Immature natural killer cell (primary cell): ENCODE measurements around the gene PAXIP1. TPM values are rescaled to one million over a fixed set of nuclear protein-coding genes. Genes with fewer than 3 reads are reported as not detected.
A peak's percentile ranks its signal among the peaks of the same experiment; 100 is the strongest.
"Not testable (repeated sequence)": the region's sequence is repeated elsewhere in the genome, so short reads cannot be mapped to it uniquely, and the experiment has no call there.

Experiments used
- DNase-seq, 3 donors: peaks; one replicate each; pipeline ENCODE4 v3.0.0; 2022; ENCODE audit warnings: mixed read lengths in 1 of 3
- H3K27ac Mint-ChIP-seq, 6 donors: one replicate each; pipeline ENCODE4 v1.8.0; 2020; ENCODE audit warnings: mixed read lengths in 6 of 6, mild to moderate bottlenecking in 5 of 6, inconsistent platforms in 4 of 6, moderate library complexity in 3 of 6
- H3K27me3 Mint-ChIP-seq, 3 donors: one replicate each; pipeline ENCODE4 v1.8.0; 2020 to 2021; ENCODE audit warnings: low read depth in 3 of 3, mild to moderate bottlenecking in 3 of 3, mixed read lengths in 3 of 3, moderate library complexity in 3 of 3, inconsistent platforms in 1 of 3
- H3K36me3 Mint-ChIP-seq, 3 donors: one replicate each; pipeline ENCODE4 v1.8.0; 2020; ENCODE audit warnings: mixed read lengths in 3 of 3, inconsistent platforms in 2 of 3, mild to moderate bottlenecking in 2 of 3
- H3K4me1 Mint-ChIP-seq, 2 donors: one replicate each; pipeline ENCODE4 v1.8.0; 2020; ENCODE audit warnings: inconsistent platforms in 2 of 2, mild to moderate bottlenecking in 2 of 2, mixed read lengths in 2 of 2, moderate library complexity in 1 of 2
- H3K4me3 Mint-ChIP-seq, 5 donors: one replicate each; pipeline ENCODE4 v1.8.0; 2020; ENCODE audit warnings: mild to moderate bottlenecking in 5 of 5, mixed read lengths in 5 of 5, inconsistent platforms in 3 of 5, moderate library complexity in 3 of 5
- H3K9me3 Mint-ChIP-seq, 6 donors: one replicate each; pipeline ENCODE4 v1.8.0; 2020; ENCODE audit warnings: mild to moderate bottlenecking in 6 of 6, mixed read lengths in 6 of 6, inconsistent platforms in 4 of 6, moderate library complexity in 3 of 6
- polyA plus RNA-seq, 3 donors: library from polyadenylated mRNA; unstranded; fragments of 300-500 nt; fragmentation: Illumina TruSeq; gene quantifications; one replicate each; pipeline ENCODE4 v1.2.3, GENCODE V29; 2021

PAXIP1 gene
- 1 to 10 TPM in 1 of 3 donors, under 1 TPM in 2; 0.12 to 2.4 (median 0.67) TPM for polyA plus RNA-seq

GRCh38 chr7:155003092-155003375 is at the start of gene PAXIP1:
TSS of gene PAXIP1 (minus strand) at chr7:155003124. CDS start at chr7:155002929, 195 bp downstream.
- H3K9me3 Mint-ChIP-seq = no peaks in the 10 kb centered on the region
- DNase-seq = peak; percentile 80 to 86 (median 85)
- peak within 1 kb of the TSS; percentile 83 to 95 (median 90) for H3K27ac Mint-ChIP-seq

DNA sequence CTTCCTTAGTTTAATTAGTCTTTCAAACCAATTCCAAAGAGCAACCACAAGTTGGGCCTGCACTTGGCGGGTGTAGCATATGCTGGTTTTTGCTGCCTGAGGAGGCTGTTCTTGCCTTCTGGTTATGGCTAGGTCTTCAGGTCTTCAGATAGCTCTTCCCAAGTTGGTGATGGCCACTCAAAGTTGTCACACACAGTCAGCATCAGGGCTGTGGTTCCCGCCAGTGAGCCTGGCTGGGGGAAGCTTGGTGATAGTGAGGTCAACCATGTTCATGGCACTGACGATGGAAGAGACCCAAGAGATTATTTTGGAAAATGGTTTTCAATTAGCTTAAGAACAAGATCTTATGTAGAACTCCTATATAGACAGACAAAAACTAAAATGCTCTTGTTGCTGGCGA is 48.4 kb upstream of the PAXIP1 start:
- Mint-ChIP-seq H3K27ac (no peak overlapping the region), H3K27me3 (no peaks in the 10 kb centered on the region), H3K4me1 (no peaks in the 10 kb centered on the region), H3K4me3 (no peak overlapping the region), H3K36me3 (no peaks in the 10 kb centered on the region), H3K9me3 (no peaks in the 10 kb centered on the region)
- no peak for DNase-seq

More at GRCh38 chr7:155003092-155003375, at the start of gene PAXIP1:
- Mint-ChIP-seq H3K4me3 (peak within 1 kb of the TSS; percentile 93 to 97 (median 94)), H3K27me3 (peaks cover 6 to 15% (median 7%) of the 10 kb centered on the region in 3 donors), H3K36me3 (no peaks in the 10 kb centered on the region), H3K4me1 (peaks cover 13 to 18% of the 10 kb centered on the region in 2 donors)

DNA sequence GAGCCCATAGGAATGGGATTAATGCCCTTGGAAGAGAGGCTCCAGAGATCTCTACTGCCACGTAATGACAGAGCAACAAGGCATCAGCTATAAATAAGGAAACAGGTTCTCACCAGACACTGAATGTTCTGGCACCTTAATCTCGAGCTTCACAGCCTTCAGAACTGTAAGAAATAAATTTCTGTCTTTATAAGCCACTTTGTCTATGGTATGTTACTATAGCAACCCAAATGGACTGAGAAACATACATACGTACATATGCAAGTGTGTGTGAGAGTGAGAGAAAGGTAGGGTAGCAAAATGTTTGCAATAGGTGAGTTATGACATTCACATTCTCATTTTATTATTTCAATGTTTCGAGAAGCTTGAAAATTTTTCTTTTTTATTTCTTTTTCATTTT is 45.1 kb upstream of the PAXIP1 start:
- Mint-ChIP-seq H3K4me3 (no peak overlapping the region), H3K9me3 (no peaks in the 10 kb centered on the region), H3K4me1 (no peaks in the 10 kb centered on the region), H3K27me3 (peaks cover 0 to 4% (median 3%) of the 10 kb centered on the region in 3 donors), H3K27ac (no peak overlapping the region), H3K36me3 (no peaks in the 10 kb centered on the region)
- DNase-seq = no peak

GRCh38 chr7:155043756-155044155 is 40.8 kb upstream of the PAXIP1 start:
- Mint-ChIP-seq H3K9me3 (no peaks in the 10 kb centered on the region), H3K27ac (no peak overlapping the region), H3K36me3 (no peaks in the 10 kb centered on the region), H3K27me3 (peaks cover 2 to 10% (median 4%) of the 10 kb centered on the region in 3 donors), H3K4me1 (no peaks in the 10 kb centered on the region), H3K4me3 (no peak overlapping the region)
- no peak for DNase-seq

DNA sequence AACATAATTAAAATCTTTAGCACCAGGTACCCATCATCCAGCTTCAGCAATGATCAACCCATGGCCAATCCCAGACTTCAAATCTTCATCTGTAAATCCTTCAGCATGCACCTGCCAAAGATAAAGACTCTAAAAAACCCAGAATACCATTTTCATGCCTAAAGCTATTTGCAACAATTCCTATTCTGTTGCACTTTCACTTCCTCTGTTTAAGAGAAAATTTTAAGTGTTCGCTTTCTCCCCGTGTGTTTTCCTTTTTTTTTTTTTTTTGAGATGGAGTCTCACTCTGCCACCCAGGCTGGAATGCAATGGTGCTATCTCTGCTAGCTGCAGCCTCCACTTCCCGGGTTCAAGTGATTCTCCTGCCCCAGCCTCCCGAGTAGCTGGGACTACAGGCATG is 35.4 kb upstream of the PAXIP1 start:
- H3K27me3 Mint-ChIP-seq = peaks cover 2 to 9% (median 5%) of the 10 kb centered on the region in 3 donors
- peaks cover 0 to 3% (median 0%) of the 10 kb centered on the region in 6 donors for H3K9me3 Mint-ChIP-seq
- no peaks in the 10 kb centered on the region for H3K4me1 Mint-ChIP-seq
- H3K36me3 Mint-ChIP-seq = no peaks in the 10 kb centered on the region
- no peak overlapping the region for H3K4me3 Mint-ChIP-seq
- DNase-seq = no peak
- H3K27ac Mint-ChIP-seq = no peak overlapping the region

DNA sequence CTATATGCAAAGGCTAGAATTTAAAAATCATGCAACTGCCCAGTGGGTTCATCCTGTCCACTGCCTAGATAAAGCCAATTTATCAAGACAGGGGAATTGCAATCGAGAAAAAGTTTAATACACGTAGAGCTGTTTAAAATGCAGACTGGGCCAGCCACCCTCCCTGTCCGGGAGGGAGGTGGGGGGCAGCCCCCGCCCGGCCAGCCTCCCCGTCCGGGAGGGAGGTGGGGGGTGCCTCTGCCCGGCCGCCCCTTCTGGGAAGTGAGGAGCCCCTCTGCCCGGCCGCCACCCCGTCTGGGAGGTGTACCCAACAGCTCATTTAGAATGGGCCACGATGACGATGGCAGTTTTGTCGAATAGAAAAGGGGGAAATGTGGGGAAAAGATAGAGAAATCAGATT is 31.6 kb upstream of the PAXIP1 start:
- H3K27me3 Mint-ChIP-seq, H3K27ac Mint-ChIP-seq, H3K4me1 Mint-ChIP-seq, DNase-seq, H3K4me3 Mint-ChIP-seq, H3K36me3 Mint-ChIP-seq, H3K9me3 Mint-ChIP-seq: not testable (repeated sequence)

- peaks cover 1 to 5% (median 4%) of the 10 kb centered on the region in 3 donors for H3K27me3 Mint-ChIP-seq
- peaks cover 0 to 3% (median 0%) of the 10 kb centered on the region in 6 donors for H3K9me3 Mint-ChIP-seq
- no peak for DNase-seq
- no peaks in the 10 kb centered on the region for H3K36me3 Mint-ChIP-seq
- no peaks in the 10 kb centered on the region for H3K4me1 Mint-ChIP-seq
- H3K4me3 Mint-ChIP-seq = no peak overlapping the region
- H3K27ac Mint-ChIP-seq = no peak overlapping the region
These were observed 30.1 kb upstream of the PAXIP1 start for GRCh38 chr7:155032978-155033377.

- Mint-ChIP-seq H3K27me3 (peaks cover 3 to 9% (median 5%) of the 10 kb centered on the region in 3 donors), H3K36me3 (no peaks in the 10 kb centered on the region), H3K4me3 (no peak overlapping the region)
These were observed 25.0 kb upstream of the PAXIP1 start for GRCh38 chr7:155027879-155028278.

DNA sequence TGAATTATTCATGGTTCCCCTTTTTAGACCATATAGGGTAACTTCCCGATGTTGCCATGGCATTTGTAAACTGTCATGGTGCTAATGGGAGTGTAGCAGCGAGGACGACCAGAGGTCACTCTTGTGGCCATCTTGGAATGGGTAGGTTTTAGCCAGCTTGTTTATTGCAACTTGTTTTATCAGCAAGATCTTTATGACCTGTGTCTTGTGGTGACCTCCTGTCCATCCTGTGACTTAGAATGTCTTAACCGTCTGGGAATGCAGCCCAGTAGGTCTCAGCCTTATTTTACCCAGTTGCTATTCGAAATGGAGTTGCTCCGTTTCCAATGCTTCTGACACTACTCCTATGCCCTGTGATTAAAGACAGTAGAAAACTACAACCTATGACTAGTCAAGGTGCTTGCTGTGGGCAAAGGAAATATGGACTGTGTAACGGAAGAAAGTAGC is 18.8 kb upstream of the PAXIP1 start:
- H3K27me3 Mint-ChIP-seq = peaks cover 4 to 12% (median 9%) of the 10 kb centered on the region in 3 donors
- H3K4me1 Mint-ChIP-seq = no peaks in the 10 kb centered on the region
- no peaks in the 10 kb centered on the region for H3K9me3 Mint-ChIP-seq
- H3K4me3 Mint-ChIP-seq = no peak overlapping the region
- no peak overlapping the region for H3K27ac Mint-ChIP-seq
- no peaks in the 10 kb centered on the region for H3K36me3 Mint-ChIP-seq
- no peak for DNase-seq

More at GRCh38 chr7:155027879-155028278, 25.0 kb upstream of the PAXIP1 start:
- no peaks in the 10 kb centered on the region for H3K9me3 Mint-ChIP-seq
- no peak overlapping the region for H3K27ac Mint-ChIP-seq
- no peak for DNase-seq
- no peaks in the 10 kb centered on the region for H3K4me1 Mint-ChIP-seq

DNA sequence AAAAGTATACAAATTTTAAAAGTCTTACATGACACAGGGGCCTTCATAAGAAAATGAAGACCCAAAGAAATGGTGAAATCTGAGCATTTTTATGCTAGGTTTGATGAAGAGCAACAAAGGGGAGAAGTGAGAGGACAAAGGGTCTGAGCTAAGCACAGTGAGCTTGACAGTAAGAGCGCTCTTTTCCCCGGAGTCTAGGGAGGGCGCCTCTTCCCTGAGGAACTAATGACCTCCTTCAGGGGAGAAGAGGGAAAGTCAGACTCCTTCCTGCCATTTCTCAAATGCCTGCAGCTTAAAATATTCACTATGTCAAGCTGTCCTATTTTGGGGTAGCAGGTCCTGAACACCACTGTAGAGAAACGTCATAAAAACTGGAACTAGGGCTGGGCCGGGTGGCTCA is 18.1 kb upstream of the PAXIP1 start:
- no peak overlapping the region for H3K27ac Mint-ChIP-seq
- no peaks in the 10 kb centered on the region for H3K36me3 Mint-ChIP-seq
- no peaks in the 10 kb centered on the region for H3K9me3 Mint-ChIP-seq
- no peaks in the 10 kb centered on the region for H3K4me1 Mint-ChIP-seq
- peaks cover 4 to 12% (median 9%) of the 10 kb centered on the region in 3 donors for H3K27me3 Mint-ChIP-seq
- no peak for DNase-seq
- no peak overlapping the region for H3K4me3 Mint-ChIP-seq

DNA sequence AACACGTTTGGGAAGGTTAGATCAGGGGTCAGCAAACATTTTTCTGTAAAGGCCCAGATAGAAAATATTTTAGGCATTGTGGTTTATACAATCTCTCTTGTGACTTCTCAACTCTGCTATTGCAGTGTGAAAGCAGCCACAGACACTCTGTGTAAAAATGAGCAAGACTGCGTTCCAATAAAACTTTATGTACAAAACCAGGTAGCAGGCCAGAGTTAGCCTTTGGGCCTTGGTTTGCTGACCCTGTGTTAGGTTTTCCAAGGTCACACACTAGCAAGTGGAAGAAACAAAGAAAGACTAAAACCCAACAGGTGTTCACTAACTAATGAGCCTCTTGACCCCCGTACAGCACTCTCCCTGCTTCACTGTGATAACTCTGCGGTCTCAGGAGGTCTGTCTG is 14.9 kb upstream of the PAXIP1 start:
- Mint-ChIP-seq H3K9me3 (no peaks in the 10 kb centered on the region), H3K27me3 (peaks cover 1 to 11% (median 3%) of the 10 kb centered on the region in 3 donors), H3K36me3 (no peaks in the 10 kb centered on the region), H3K4me3 (no peak overlapping the region), H3K4me1 (no peaks in the 10 kb centered on the region), H3K27ac (no peak overlapping the region)
- no peak for DNase-seq

- no peak overlapping the region for H3K27ac Mint-ChIP-seq
- no peak overlapping the region for H3K4me3 Mint-ChIP-seq
- peaks cover 0 to 3% (median 0%) of the 10 kb centered on the region in 3 donors for H3K36me3 Mint-ChIP-seq
- no peak for DNase-seq
- H3K27me3 Mint-ChIP-seq = no peaks in the 10 kb centered on the region
- no peaks in the 10 kb centered on the region for H3K9me3 Mint-ChIP-seq
- H3K4me1 Mint-ChIP-seq = peaks cover 0 to 3% of the 10 kb centered on the region in 2 donors
These were observed 8.2 kb upstream of the PAXIP1 start for GRCh38 chr7:155011086-155011485.

DNA sequence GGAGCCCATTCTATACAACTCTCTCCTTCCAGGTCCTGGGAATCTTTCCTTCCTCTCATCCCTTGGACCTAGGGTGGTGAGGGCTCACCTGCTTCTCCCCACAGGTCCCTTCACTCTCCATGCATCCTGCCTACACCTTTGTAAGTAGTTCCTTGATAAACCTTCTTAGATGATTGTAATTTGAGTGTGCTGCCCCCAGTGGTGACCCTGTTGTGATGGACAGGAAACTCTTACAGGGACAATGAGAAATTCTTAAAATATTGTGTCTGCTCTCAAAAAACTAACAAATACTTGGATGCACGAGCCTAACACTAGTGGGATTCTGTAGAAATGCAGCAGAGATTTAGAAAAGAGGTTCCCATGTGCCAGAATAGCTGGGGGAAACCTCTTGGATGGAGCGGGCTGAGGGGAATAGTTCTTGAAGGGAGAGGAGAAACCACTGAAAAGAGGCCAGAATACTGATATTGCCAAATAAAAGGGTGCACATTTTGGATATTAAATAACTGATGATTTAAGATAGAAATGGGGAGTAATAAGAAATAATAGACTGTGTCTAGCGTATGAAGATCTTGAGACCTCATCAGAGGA is 6.7 kb upstream of the PAXIP1 start:
- H3K9me3 Mint-ChIP-seq = no peaks in the 10 kb centered on the region
- H3K27ac Mint-ChIP-seq = no peak overlapping the region
- peaks cover 0 to 1% (median 0%) of the 10 kb centered on the region in 3 donors for H3K27me3 Mint-ChIP-seq
- H3K4me1 Mint-ChIP-seq = peaks cover 2 to 5% of the 10 kb centered on the region in 2 donors
- H3K36me3 Mint-ChIP-seq = peaks cover 0 to 3% (median 0%) of the 10 kb centered on the region in 3 donors
- DNase-seq = peak in 1 of 3 donors; percentile 6
- H3K4me3 Mint-ChIP-seq = no peak overlapping the region

DNA sequence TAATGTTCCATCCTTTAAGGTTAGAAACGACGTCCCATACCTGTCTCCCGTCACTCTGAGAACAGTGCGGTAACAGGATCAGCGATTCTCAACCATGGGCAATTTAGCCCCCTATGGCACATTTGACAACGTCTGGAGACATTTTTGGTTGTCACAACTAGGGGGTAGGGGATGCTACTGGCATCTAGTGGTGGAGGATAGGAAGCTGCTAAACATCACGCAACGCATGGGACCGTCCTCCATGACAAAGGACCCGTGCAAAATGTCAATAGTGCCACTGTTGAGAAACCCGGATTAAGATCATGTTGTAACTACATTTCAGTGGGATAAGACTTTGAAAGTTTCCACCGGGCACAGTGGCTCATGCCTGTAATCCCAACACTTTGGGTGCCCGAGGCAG is 5.0 kb upstream of the PAXIP1 start:
- Mint-ChIP-seq H3K4me3 (no peak overlapping the region), H3K27me3 (peaks cover 3 to 5% (median 3%) of the 10 kb centered on the region in 3 donors), H3K27ac (no peak overlapping the region), H3K4me1 (peaks cover 13 to 15% of the 10 kb centered on the region in 2 donors), H3K36me3 (peaks cover 0 to 3% (median 0%) of the 10 kb centered on the region in 3 donors), H3K9me3 (no peaks in the 10 kb centered on the region)
- DNase-seq = peak in 2 of 3 donors; percentile 8
